GM13977 (cell line): ENCODE measurements around the gene DTL.
A peak's percentile ranks its signal among the peaks of the same experiment; 100 is the strongest.

ENCODE experiments used
- DNase-seq: peaks from one replicate; pipeline ENCODE4 v3.0.0; 2012; ENCODE audit warnings: low spot score
- CTCF ChIP-seq: IDR thresholded peaks from 2 replicates; pipeline ENCODE4 v1.5.1; 2012; ENCODE audit warnings: mild to moderate bottlenecking, control low read depth; ENCODE audit not compliant: insufficient read depth; ENCODE audit errors: extremely low read depth, missing control alignments
- in situ Hi-C: fragments of 300-500 bp; cut with MboI; formaldehyde crosslinking; loops from one replicate; pipeline ENCODE4 v1.12.0; 2022; ENCODE audit warnings: low sequenced_read_pairs, low pct_unique_long_range_greater_than_20kb, mixed read lengths, inconsistent platforms; ENCODE audit not compliant: unreplicated experiment

Gene DTL

GRCh38 chr1:212070720-212071302 lies 35.3 kb downstream of the DTL start:
- TF ChIP-seq CTCF = peak; percentile 68
- in situ Hi-C loops = loop anchor here (10.0 kb wide), 1 partner anchor 284 kb away; no protein-coding TSS in a partner anchor
- peak; percentile 27 for DNase-seq

DNA sequence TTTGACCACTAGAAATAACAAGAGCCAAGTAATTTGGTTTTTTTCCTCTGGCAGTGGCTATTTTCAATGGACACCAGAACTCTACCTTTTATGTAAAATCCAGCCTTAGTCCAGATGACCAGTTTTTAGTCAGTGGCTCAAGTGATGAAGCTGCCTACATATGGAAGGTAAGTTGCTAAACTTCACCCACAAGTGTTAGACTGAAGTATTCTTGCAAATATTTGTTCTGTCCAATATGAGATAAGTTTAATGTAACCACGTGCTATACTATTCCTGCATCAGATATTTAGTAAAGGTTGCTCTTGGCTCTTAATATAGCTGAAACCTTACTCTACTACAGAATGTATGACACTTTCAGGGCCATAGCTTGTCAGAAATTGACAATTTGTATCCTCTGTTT lies 36.5 kb downstream of the DTL start:
- DNase-seq = no peak
- TF ChIP-seq CTCF = no peak
- in situ Hi-C loops = loop anchor here (10.0 kb wide), 1 partner anchor 283 kb away; no protein-coding TSS in a partner anchor

GRCh38 chr1:212073490-212073889 lies 37.9 kb downstream of the DTL start:
- TF ChIP-seq CTCF = no peak
- in situ Hi-C loops = loop anchor here (10.0 kb wide), 1 partner anchor 281 kb away; no protein-coding TSS in a partner anchor
- no peak for DNase-seq

- no peak for DNase-seq
- no peak for TF ChIP-seq CTCF
- in situ Hi-C loops = loop anchor here (10.0 kb wide), 1 partner anchor 280 kb away; no protein-coding TSS in a partner anchor
Observed at GRCh38 chr1:212074313-212074712, 38.8 kb downstream of the DTL start.

DNA sequence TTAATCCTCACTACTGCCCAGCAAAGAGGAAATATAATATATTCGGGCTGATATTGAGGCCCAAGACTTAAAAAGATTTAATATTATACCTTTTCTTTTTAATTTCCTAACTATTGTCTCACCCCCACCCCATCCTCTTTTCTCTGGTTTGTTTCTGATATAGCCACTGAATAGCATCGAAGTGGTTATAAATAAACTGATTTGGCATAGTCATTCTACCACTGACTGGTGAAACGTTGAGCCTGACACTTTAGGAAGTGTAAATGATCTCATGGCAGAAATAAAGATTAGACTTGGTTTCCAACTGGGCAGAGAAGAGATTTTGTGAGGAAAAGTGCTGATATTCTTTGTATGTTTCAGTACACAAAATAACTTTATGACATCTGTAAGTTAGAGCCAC lies 39.3 kb downstream of the DTL start:
- no peak for TF ChIP-seq CTCF
- in situ Hi-C loops = loop anchor here (10.0 kb wide), 1 partner anchor 280 kb away; no protein-coding TSS in a partner anchor
- no peak for DNase-seq

GRCh38 chr1:212077028-212077427 lies 41.5 kb downstream of the DTL start:
- in situ Hi-C loops = loop anchor here (10.0 kb wide), 1 partner anchor 278 kb away; no protein-coding TSS in a partner anchor
- no peak for DNase-seq
- TF ChIP-seq CTCF = no peak
